ENCODE results near the gene CCDC136.

CCDC136 gene

GRCh38 chr7:128788446-128789412, 3.0 kb upstream of the CCDC136 start:
- peaks cover 6% of the 10 kb centered on the region for H3F3A ChIP-seq (ENCODE audit: low read depth)
- H3K79me2 ChIP-seq (ENCODE audit: insufficient read depth, low read length) = peaks cover 20% of the 10 kb centered on the region
- H3K36me3 ChIP-seq (ENCODE audit: insufficient read depth, low read length) = no peaks in the 10 kb centered on the region
- H3K9me2 ChIP-seq (replicated peaks; ENCODE audit: low read depth, low read length) = no peaks in the 10 kb centered on the region
- TF ChIP-seq CTCF (conservative IDR thresholded peaks at IDR 0.05; ENCODE audit: low read length) (no peak), EZH2phosphoT487 (IDR thresholded peaks at IDR 0.05; ENCODE audit: borderline replicate concordance) (no peak)
- no peaks in the 10 kb centered on the region for H3K9me3 ChIP-seq (ENCODE audit: insufficient read depth, low read depth, low read length)
- H3K4me1 ChIP-seq (ENCODE audit: insufficient read depth, low read length, poor library complexity, severe bottlenecking) = peaks cover 19% of the 10 kb centered on the region
- H3K4me2 ChIP-seq (ENCODE audit: low read depth, low read length, poor library complexity, severe bottlenecking) = no peak overlapping the region
- no peaks in the 10 kb centered on the region for H3K27me3 ChIP-seq (ENCODE audit: insufficient read depth, low read length, poor library complexity, severe bottlenecking)
- H2AFZ ChIP-seq (ENCODE audit: low read length) = no peak overlapping the region
- no peaks in the 10 kb centered on the region for H4K20me1 ChIP-seq (ENCODE audit: insufficient read depth, low read length, poor library complexity, severe bottlenecking)
- no peak overlapping the region for H3K9ac ChIP-seq (ENCODE audit: low read depth, low read length, poor library complexity, severe bottlenecking)
- no peak overlapping the region for H3K4me3 ChIP-seq (ENCODE audit: low read length, poor library complexity, severe bottlenecking)

DNA sequence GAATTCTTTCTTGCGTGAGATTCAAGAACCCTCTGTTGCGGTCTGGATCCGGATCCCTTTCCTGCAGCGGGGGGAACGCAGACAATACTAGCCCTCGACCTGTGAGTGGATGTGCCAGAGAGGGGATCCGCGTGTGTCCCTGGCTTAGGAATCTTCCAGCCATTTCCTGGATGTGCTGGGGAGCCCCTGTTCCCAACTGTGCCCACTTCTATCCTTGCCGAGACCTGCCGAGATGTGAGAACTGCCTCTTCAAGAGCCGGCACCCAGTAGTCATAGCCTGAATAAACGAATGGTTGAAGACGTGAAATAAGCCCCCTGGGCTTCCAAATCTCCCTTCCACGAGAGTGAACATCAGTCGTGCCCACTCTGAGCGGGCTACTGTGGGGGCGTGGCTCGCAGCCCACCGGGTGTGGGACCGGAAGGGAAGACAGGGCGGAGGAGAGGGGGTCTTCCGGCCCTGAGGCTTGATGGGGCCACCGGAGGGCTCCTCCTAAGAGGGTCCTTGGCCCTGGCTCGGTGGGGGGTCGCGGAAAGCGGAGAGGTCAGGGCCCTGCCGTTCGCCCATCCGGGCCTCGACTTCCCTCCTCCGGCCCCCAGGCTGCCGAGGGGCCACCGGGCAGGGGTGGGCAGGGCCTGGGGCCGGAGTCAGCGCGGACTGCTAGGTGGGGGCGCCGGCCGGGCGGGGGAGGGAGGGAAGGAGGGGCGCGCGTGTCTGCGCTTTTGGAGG, 1.3 kb upstream of the CCDC136 start:
- H3K79me2 ChIP-seq (ENCODE audit: insufficient read depth, low read length) = peaks cover 36% of the 10 kb centered on the region
- no peaks in the 10 kb centered on the region for H3K9me3 ChIP-seq (ENCODE audit: insufficient read depth, low read depth, low read length)
- H3K27me3 ChIP-seq (ENCODE audit: insufficient read depth, low read length, poor library complexity, severe bottlenecking) = no peaks in the 10 kb centered on the region
- H3K4me1 ChIP-seq (ENCODE audit: insufficient read depth, low read length, poor library complexity, severe bottlenecking) = peaks cover 28% of the 10 kb centered on the region
- H3K9ac ChIP-seq (ENCODE audit: low read depth, low read length, poor library complexity, severe bottlenecking) = peak overlapping the region; percentile 88
- H3K4me3 ChIP-seq (ENCODE audit: low read length, poor library complexity, severe bottlenecking) = peak overlapping the region; percentile 98
- peaks cover 10% of the 10 kb centered on the region; the same call in 1 of the 2 replicates for H3K36me3 ChIP-seq (ENCODE audit: insufficient read depth, low read length)
- peak overlapping the region; percentile 83 for H2AFZ ChIP-seq (ENCODE audit: low read length)
- peaks cover 6% of the 10 kb centered on the region for H3F3A ChIP-seq (ENCODE audit: low read depth)
- H3K4me2 ChIP-seq (ENCODE audit: low read depth, low read length, poor library complexity, severe bottlenecking) = peak overlapping the region; percentile 79
- TF ChIP-seq CTCF (conservative IDR thresholded peaks at IDR 0.05; ENCODE audit: low read length) = no peak
- TF ChIP-seq EZH2phosphoT487 (IDR thresholded peaks at IDR 0.05; ENCODE audit: borderline replicate concordance) = no peak
- peaks cover 4% of the 10 kb centered on the region for H4K20me1 ChIP-seq (ENCODE audit: insufficient read depth, low read length, poor library complexity, severe bottlenecking)
- H3K9me2 ChIP-seq (replicated peaks; ENCODE audit: low read depth, low read length) = no peaks in the 10 kb centered on the region

GRCh38 chr7:128791972-128792327, 182 bp downstream of the CCDC136 start:
- Histone ChIP-seq H3F3A (ENCODE audit: low read depth) (peaks cover 6% of the 10 kb centered on the region), H4K20me1 (ENCODE audit: insufficient read depth, low read length, poor library complexity, severe bottlenecking) (peaks cover 4% of the 10 kb centered on the region), H3K9me2 (replicated peaks; ENCODE audit: low read depth, low read length) (no peaks in the 10 kb centered on the region), H3K4me3 (ENCODE audit: low read length, poor library complexity, severe bottlenecking) (peak overlapping the region; percentile 98), H2AFZ (ENCODE audit: low read length) (peak overlapping the region; percentile 68; the same call in 1 of the 2 replicates), H3K36me3 (ENCODE audit: insufficient read depth, low read length) (peaks cover 10% of the 10 kb centered on the region; the same call in 1 of the 2 replicates), H3K9me3 (ENCODE audit: insufficient read depth, low read depth, low read length) (no peaks in the 10 kb centered on the region), H3K79me2 (ENCODE audit: insufficient read depth, low read length) (peaks cover 36% of the 10 kb centered on the region), H3K4me1 (ENCODE audit: insufficient read depth, low read length, poor library complexity, severe bottlenecking) (peaks cover 28% of the 10 kb centered on the region), H3K9ac (ENCODE audit: low read depth, low read length, poor library complexity, severe bottlenecking) (peak overlapping the region; percentile 88), H3K27me3 (ENCODE audit: insufficient read depth, low read length, poor library complexity, severe bottlenecking) (no peaks in the 10 kb centered on the region), H3K4me2 (ENCODE audit: low read depth, low read length, poor library complexity, severe bottlenecking) (peak overlapping the region; percentile 98)
- TF ChIP-seq EZH2phosphoT487 (IDR thresholded peaks at IDR 0.05; ENCODE audit: borderline replicate concordance) (no peak), CTCF (conservative IDR thresholded peaks at IDR 0.05; ENCODE audit: low read length) (no peak)

All from Loucy (cell line).